ENCODE data around the gene DOCK9.

Gene DOCK9

DNA sequence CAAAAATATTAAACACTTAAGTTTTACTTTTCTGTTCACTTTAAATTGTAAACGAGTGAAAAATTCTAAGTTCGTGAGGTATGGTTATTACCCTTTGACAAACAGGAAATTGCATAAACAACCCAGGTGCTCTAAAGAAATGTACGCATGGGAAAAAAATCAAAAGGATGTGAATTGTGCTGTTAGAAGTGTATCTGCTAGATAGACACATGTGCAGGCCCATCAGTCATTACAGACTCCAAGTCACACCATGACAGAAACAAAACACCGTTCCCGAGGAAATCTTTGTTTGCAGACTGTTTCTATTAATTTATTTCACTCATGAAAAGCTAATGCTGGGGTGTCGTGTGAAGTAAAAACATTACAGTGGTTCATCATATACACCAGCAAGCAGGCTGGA lies 17.0 kb upstream of the DOCK9 start:
- TF ChIP-seq, protein P1, sequence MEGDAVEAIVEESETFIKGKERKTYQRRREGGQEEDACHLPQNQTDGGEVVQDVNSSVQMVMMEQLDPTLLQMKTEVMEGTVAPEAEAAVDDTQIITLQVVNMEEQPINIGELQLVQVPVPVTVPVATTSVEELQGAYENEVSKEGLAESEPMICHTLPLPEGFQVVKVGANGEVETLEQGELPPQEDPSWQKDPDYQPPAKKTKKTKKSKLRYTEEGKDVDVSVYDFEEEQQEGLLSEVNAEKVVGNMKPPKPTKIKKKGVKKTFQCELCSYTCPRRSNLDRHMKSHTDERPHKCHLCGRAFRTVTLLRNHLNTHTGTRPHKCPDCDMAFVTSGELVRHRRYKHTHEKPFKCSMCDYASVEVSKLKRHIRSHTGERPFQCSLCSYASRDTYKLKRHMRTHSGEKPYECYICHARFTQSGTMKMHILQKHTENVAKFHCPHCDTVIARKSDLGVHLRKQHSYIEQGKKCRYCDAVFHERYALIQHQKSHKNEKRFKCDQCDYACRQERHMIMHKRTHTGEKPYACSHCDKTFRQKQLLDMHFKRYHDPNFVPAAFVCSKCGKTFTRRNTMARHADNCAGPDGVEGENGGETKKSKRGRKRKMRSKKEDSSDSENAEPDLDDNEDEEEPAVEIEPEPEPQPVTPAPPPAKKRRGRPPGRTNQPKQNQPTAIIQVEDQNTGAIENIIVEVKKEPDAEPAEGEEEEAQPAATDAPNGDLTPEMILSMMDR (IDR thresholded peaks at IDR 0.05; ENCODE audit: low read depth, low read length): no peak
- no peak overlapping the region for H3K4me3 ChIP-seq (ENCODE audit: low read depth, low read length)
- no peaks in the 10 kb centered on the region for H3K27me3 ChIP-seq (ENCODE audit: insufficient read depth, low read depth, severe bottlenecking)
- H3K36me3 ChIP-seq: no peaks in the 10 kb centered on the region
- H3K9me3 ChIP-seq (ENCODE audit: severe bottlenecking): no peaks in the 10 kb centered on the region
- DNase-seq: no peak
- H3K27ac ChIP-seq: no peak overlapping the region

DNA sequence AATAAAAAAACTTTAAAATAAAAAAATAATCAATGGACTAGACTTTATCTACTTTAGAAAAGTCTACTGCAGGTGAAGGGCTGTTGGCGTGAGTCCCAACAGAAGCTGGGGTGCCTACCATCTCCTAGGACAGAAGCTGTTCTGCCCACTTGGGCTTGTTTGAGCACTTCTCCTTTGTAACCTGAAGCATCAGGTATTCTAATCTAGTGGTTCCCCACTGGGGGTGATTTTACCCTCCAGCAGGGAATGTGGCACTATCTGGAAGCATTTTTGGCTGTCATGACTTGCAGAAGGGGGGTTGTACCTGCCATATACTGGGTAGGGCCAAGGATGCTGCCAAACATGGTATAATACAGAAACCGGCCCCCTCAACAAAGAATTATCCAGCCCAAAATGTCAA lies 16.2 kb upstream of the DOCK9 start:
- Histone ChIP-seq H3K27me3 (ENCODE audit: insufficient read depth, low read depth, severe bottlenecking) (no peaks in the 10 kb centered on the region), H3K36me3 (no peaks in the 10 kb centered on the region), H3K4me3 (ENCODE audit: low read depth, low read length) (no peak overlapping the region), H3K27ac (no peak overlapping the region), H3K9me3 (ENCODE audit: severe bottlenecking) (no peaks in the 10 kb centered on the region)
- DNase-seq: no peak
- TF ChIP-seq, protein P1 (IDR thresholded peaks at IDR 0.05; ENCODE audit: low read depth, low read length): no peak

DNA sequence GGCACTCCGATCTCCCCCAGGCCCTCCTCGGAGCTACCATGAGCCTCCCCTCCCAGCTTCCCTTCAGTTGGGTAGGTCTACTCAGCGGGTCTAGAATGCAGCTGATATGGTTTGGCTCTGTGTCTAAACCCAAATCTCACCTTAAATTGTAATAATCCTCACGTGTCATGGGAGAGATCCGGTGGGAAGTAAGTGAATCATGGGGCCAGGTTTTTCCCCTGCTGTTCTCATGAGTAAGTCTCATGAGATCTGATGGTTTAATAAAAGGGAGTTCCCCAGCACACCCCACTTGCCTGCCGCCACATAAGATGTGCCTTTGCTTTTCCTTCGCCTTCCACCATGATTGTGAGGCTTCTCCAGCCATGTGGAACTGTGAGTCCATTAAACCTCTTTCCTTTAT lies 14.5 kb upstream of the DOCK9 start:
- H3K36me3 ChIP-seq: no peaks in the 10 kb centered on the region
- DNase-seq: no peak
- H3K4me3 ChIP-seq (ENCODE audit: low read depth, low read length): no peak overlapping the region
- H3K9me3 ChIP-seq (ENCODE audit: severe bottlenecking): no peaks in the 10 kb centered on the region
- TF ChIP-seq, protein P1 (IDR thresholded peaks at IDR 0.05; ENCODE audit: low read depth, low read length): no peak
- H3K27me3 ChIP-seq (ENCODE audit: insufficient read depth, low read depth, severe bottlenecking): no peaks in the 10 kb centered on the region
- no peak overlapping the region for H3K27ac ChIP-seq

DNA sequence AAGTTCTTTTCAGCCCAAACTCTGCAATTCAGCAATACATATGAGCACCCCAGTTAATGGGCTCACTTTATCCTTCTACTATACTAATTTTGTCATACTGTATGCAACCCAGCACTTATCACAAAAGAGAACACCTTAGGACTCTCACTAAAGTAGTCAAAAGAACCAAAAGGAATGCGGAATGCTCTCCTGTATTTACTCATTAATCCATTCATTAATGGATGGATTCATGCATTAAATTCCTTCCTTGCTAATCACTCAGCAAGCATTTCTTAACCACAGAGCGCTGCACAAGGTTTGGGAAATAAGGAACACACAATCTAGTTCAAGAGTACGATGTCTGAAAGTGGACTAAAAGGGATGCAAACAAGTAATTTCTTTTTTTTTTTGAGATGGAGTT lies 12.8 kb upstream of the DOCK9 start:
- H3K27ac ChIP-seq: no peak overlapping the region
- TF ChIP-seq, protein P1 (IDR thresholded peaks at IDR 0.05; ENCODE audit: low read depth, low read length): no peak
- H3K36me3 ChIP-seq: no peaks in the 10 kb centered on the region
- no peaks in the 10 kb centered on the region for H3K9me3 ChIP-seq (ENCODE audit: severe bottlenecking)
- H3K4me3 ChIP-seq (ENCODE audit: low read depth, low read length): no peak overlapping the region
- H3K27me3 ChIP-seq (ENCODE audit: insufficient read depth, low read depth, severe bottlenecking): no peaks in the 10 kb centered on the region
- DNase-seq: no peak

DNA sequence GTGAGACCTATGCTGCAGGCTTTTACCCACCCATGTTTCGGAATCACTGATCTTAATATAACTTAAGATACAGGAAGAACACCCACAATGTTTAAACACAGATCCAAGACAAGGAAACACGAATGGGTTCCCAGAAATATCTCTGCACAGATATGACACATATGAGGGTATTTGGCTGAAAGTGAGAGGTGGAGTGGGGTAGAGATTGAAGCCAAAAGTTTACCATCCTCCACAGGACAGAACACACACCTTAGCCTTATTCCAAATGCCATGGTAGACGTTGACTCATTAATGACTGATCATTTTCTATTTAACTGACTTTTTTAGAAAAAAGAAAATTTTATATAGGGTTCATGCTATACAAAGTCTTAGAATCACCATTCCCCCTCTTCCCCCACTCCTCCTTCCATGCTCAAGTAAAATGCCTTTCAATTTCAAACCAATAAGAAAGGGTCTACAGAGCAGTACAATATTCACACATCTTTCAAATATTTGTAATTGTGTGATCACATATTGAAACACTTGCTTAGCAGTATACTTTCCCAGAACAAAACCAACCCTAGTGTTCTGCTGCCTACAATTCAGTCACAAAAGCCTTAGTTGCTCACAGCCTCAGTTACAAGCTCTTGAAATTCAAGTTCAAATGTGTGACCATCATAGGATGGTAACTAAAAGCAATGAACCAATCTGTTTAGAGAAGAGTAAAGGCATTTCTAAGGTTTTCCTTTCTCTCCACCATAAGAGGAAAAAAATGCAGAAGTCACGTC lies 11.8 kb upstream of the DOCK9 start:
- H3K4me3 ChIP-seq (ENCODE audit: low read depth, low read length): no peak overlapping the region
- H3K36me3 ChIP-seq: no peaks in the 10 kb centered on the region
- no peaks in the 10 kb centered on the region for H3K27me3 ChIP-seq (ENCODE audit: insufficient read depth, low read depth, severe bottlenecking)
- no peak for DNase-seq
- no peak overlapping the region for H3K27ac ChIP-seq
- TF ChIP-seq, protein P1 (IDR thresholded peaks at IDR 0.05; ENCODE audit: low read depth, low read length): no peak
- no peaks in the 10 kb centered on the region for H3K9me3 ChIP-seq (ENCODE audit: severe bottlenecking)

DNA sequence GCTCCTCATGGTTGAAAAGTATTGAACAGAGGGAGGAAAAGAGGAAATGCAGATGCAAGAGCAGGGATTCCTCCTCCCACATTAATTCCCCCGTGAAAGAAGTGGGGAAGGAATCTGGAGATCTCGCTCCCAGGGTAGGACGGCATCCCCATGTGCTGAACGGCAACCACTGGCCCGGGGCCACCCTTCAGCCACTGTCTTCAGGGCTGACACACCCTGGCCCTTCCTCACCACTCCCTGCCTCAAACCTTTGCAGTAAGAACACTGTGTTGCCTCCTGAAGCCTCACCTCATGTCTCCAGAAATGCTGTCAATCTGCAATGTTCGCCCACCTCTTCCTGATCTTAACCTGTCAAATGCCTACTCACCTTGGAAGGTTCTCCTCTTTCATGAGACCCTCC lies 10.9 kb upstream of the DOCK9 start:
- TF ChIP-seq, protein P1 (IDR thresholded peaks at IDR 0.05; ENCODE audit: low read depth, low read length): no peak
- H3K9me3 ChIP-seq (ENCODE audit: severe bottlenecking): no peaks in the 10 kb centered on the region
- no peaks in the 10 kb centered on the region for H3K27me3 ChIP-seq (ENCODE audit: insufficient read depth, low read depth, severe bottlenecking)
- no peak overlapping the region for H3K4me3 ChIP-seq (ENCODE audit: low read depth, low read length)
- no peak for DNase-seq
- H3K36me3 ChIP-seq: no peaks in the 10 kb centered on the region
- H3K27ac ChIP-seq: no peak overlapping the region
